ENCODE data around the gene ARHGAP15.

ARHGAP15 gene

DNA sequence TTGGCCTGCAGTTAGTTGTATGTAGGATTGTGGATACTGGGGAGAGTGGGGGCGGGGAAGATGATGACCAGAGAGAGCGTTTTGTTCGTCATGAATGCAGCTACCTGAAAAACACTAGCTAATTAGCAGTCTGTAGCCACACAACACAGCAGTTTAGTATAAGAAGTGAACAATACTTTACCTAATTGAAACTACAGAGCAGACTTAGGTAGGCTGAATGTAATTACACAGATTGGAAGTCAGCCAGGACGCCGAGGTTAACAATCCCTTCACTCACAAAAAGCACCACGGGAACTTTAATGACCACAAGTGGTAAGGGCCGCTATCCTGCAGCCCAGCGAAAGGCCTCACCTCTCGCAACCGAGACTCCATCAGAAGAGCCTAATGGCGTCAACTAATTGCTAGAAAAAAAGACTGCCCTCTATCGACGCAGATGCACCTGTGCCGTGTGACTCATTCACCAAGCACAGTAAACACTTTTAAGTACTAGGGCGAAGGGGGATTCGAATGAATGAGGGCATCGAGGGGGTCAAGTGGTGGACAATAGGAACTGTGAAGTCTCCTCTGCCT lies 591.0 kb downstream of the ARHGAP15 start:
- Histone ChIP-seq H3K9ac (ENCODE audit: low read length) (no peak overlapping the region), H2AK5ac (ENCODE audit: low read length) (no peak overlapping the region), H3K9me3 (ENCODE audit: insufficient read depth, low read depth, low read length) (no peaks in the 10 kb centered on the region), H3K4ac (ENCODE audit: low read depth, low read length) (no peak overlapping the region), H2BK5ac (ENCODE audit: low read depth, low read length, poor library complexity) (no peak overlapping the region), H3K14ac (ENCODE audit: low read length) (no peak overlapping the region), H3K4me2 (ENCODE audit: low read length) (no peak overlapping the region), H3K79me1 (ENCODE audit: low read length) (no peaks in the 10 kb centered on the region), H3K27me3 (ENCODE audit: insufficient read depth, low read length) (no peaks in the 10 kb centered on the region), H3K23ac (ENCODE audit: low read length) (no peak overlapping the region), H3K4me1 (ENCODE audit: control insufficient read depth in 1 of 2, insufficient read depth in 2 of 2, low read length in 2 of 2) (no peaks in the 10 kb centered on the region), H3K18ac (ENCODE audit: low read length) (no peak overlapping the region), H4K91ac (ENCODE audit: low read depth, low read length) (no peak overlapping the region), H2BK120ac (ENCODE audit: insufficient read depth, low read length, poor library complexity) (no peak overlapping the region), H3K27ac (ENCODE audit: low read depth, low read length) (no peak overlapping the region), H3K4me3 (ENCODE audit: low read depth, low read length) (no peak overlapping the region), H4K8ac (ENCODE audit: low read depth, low read length) (no peak overlapping the region), H3K79me2 (ENCODE audit: control insufficient read depth, insufficient read depth, low read length, poor library complexity) (no peaks in the 10 kb centered on the region), H2BK12ac (ENCODE audit: low read length) (no peak overlapping the region), H3K36me3 (ENCODE audit: control insufficient read depth in 1 of 2, insufficient read depth in 2 of 2, low read length in 2 of 2) (no peaks in the 10 kb centered on the region), H2AFZ (ENCODE audit: insufficient read depth, low read length, poor library complexity) (no peak overlapping the region), H4K12ac (ENCODE audit: low read depth, low read length) (no peak overlapping the region)
- whole genome bisulfite sequencing (ENCODE audit: extremely low coverage, insufficient coverage, insufficient read length): no CpG with 5 or more reads among the region's 17 CpGs
- no peak for DNase-seq

GRCh38 chr2:143725400-143725799 lies 596.2 kb downstream of the ARHGAP15 start:
- H3K36me3 ChIP-seq (ENCODE audit: control insufficient read depth in 1 of 2, insufficient read depth in 2 of 2, low read length in 2 of 2): no peaks in the 10 kb centered on the region
- H4K91ac ChIP-seq (ENCODE audit: low read depth, low read length): no peak overlapping the region
- no peak overlapping the region for H2BK120ac ChIP-seq (ENCODE audit: insufficient read depth, low read length, poor library complexity)
- no peak overlapping the region for H3K14ac ChIP-seq (ENCODE audit: low read length)
- no peak overlapping the region for H4K8ac ChIP-seq (ENCODE audit: low read depth, low read length)
- H3K27ac ChIP-seq (ENCODE audit: low read depth, low read length): no peak overlapping the region
- no peaks in the 10 kb centered on the region for H3K4me1 ChIP-seq (ENCODE audit: control insufficient read depth in 1 of 2, insufficient read depth in 2 of 2, low read length in 2 of 2)
- no peak overlapping the region for H3K23ac ChIP-seq (ENCODE audit: low read length)
- H3K79me2 ChIP-seq (ENCODE audit: control insufficient read depth, insufficient read depth, low read length, poor library complexity): no peaks in the 10 kb centered on the region
- no peaks in the 10 kb centered on the region for H3K27me3 ChIP-seq (ENCODE audit: insufficient read depth, low read length)
- H3K4ac ChIP-seq (ENCODE audit: low read depth, low read length): no peak overlapping the region
- no peak overlapping the region for H2AK5ac ChIP-seq (ENCODE audit: low read length)
- no peak for DNase-seq
- no peaks in the 10 kb centered on the region for H3K79me1 ChIP-seq (ENCODE audit: low read length)
- H3K4me2 ChIP-seq (ENCODE audit: low read length): no peak overlapping the region
- H2AFZ ChIP-seq (ENCODE audit: insufficient read depth, low read length, poor library complexity): no peak overlapping the region
- no peak overlapping the region for H3K9ac ChIP-seq (ENCODE audit: low read length)
- no CpG with 5 or more reads among the region's 2 CpGs for WGBS (ENCODE audit: extremely low coverage, insufficient coverage, insufficient read length)
- no peaks in the 10 kb centered on the region for H3K9me3 ChIP-seq (ENCODE audit: insufficient read depth, low read depth, low read length)
- no peak overlapping the region for H3K18ac ChIP-seq (ENCODE audit: low read length)
- no peak overlapping the region for H4K12ac ChIP-seq (ENCODE audit: low read depth, low read length)
- H3K4me3 ChIP-seq (ENCODE audit: low read depth, low read length): no peak overlapping the region
- no peak overlapping the region for H2BK12ac ChIP-seq (ENCODE audit: low read length)
- H2BK5ac ChIP-seq (ENCODE audit: low read depth, low read length, poor library complexity): no peak overlapping the region

DNA sequence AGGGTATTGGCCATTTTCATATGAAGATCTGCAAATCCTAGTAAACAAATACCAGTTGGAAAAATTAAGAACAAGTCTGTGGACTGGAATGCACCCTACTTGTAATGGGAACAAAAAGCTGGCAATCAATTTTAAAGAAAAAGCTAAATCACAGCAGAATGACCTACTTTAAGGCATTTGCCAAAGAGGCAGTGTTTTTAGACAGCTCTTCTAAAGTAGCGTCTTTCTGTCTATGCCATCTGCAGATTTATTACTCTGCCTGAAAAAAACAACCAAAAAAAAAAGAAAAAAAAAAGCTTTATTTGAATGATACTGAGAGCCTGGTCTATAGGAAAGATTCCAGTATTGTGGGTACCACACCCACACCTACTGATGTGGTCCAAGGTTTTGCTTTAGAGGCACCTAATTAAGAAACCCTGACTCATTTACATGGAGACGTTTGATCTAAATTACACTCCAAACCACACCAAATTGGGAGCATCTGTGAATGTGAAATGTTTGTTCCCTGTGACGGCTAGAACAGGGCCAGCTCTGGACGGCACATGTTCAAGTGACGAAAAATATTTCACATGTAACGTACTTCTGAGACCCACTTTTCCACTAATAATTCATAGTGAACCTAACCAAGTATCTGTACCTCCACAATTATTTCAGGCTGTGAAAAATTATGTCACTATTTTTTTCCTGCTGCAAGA lies 597.1 kb downstream of the ARHGAP15 start:
- Histone ChIP-seq H4K8ac (ENCODE audit: low read depth, low read length) (no peak overlapping the region), H2BK5ac (ENCODE audit: low read depth, low read length, poor library complexity) (no peak overlapping the region), H3K9ac (ENCODE audit: low read length) (no peak overlapping the region), H3K4me1 (ENCODE audit: control insufficient read depth in 1 of 2, insufficient read depth in 2 of 2, low read length in 2 of 2) (no peaks in the 10 kb centered on the region), H3K18ac (ENCODE audit: low read length) (no peak overlapping the region), H3K23ac (ENCODE audit: low read length) (no peak overlapping the region), H4K12ac (ENCODE audit: low read depth, low read length) (no peak overlapping the region), H3K4me2 (ENCODE audit: low read length) (no peak overlapping the region), H3K9me3 (ENCODE audit: insufficient read depth, low read depth, low read length) (no peaks in the 10 kb centered on the region), H3K4me3 (ENCODE audit: low read depth, low read length) (no peak overlapping the region), H2BK120ac (ENCODE audit: insufficient read depth, low read length, poor library complexity) (no peak overlapping the region), H2BK12ac (ENCODE audit: low read length) (no peak overlapping the region), H2AFZ (ENCODE audit: insufficient read depth, low read length, poor library complexity) (no peak overlapping the region), H3K36me3 (ENCODE audit: control insufficient read depth in 1 of 2, insufficient read depth in 2 of 2, low read length in 2 of 2) (no peaks in the 10 kb centered on the region), H3K79me2 (ENCODE audit: control insufficient read depth, insufficient read depth, low read length, poor library complexity) (no peaks in the 10 kb centered on the region), H3K79me1 (ENCODE audit: low read length) (no peaks in the 10 kb centered on the region), H3K27me3 (ENCODE audit: insufficient read depth, low read length) (no peaks in the 10 kb centered on the region), H3K14ac (ENCODE audit: low read length) (no peak overlapping the region), H3K4ac (ENCODE audit: low read depth, low read length) (no peak overlapping the region), H3K27ac (ENCODE audit: low read depth, low read length) (no peak overlapping the region), H4K91ac (ENCODE audit: low read depth, low read length) (no peak overlapping the region), H2AK5ac (ENCODE audit: low read length) (no peak overlapping the region)
- DNase-seq: no peak
- WGBS (ENCODE audit: extremely low coverage, insufficient coverage, insufficient read length): no CpG with 5 or more reads among the region's 6 CpGs

DNA sequence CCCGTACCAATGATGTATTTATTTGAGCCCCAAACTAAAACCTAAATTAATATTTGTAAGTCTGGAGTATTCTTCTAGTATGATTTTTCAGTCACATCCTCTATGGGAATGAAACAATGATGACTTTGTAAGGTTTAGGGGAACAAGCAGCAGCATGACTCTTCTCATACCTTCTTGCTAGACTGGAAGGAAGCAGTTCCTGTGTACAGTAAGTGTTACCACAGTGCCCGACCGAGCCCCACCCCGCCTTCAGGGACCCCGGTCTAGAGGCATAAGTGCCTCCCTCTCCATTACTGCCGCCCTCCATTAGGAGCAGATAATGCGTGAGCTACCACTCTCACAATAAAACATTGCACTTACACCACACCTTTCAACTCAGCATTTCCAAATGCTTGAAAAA lies 599.3 kb downstream of the ARHGAP15 start:
- H2AFZ ChIP-seq (ENCODE audit: insufficient read depth, low read length, poor library complexity): no peak overlapping the region
- WGBS (ENCODE audit: extremely low coverage, insufficient coverage, insufficient read length): no CpG with 5 or more reads among the region's 7 CpGs
- no peaks in the 10 kb centered on the region for H3K27me3 ChIP-seq (ENCODE audit: insufficient read depth, low read length)
- H3K18ac ChIP-seq (ENCODE audit: low read length): no peak overlapping the region
- H3K23ac ChIP-seq (ENCODE audit: low read length): no peak overlapping the region
- H3K9ac ChIP-seq (ENCODE audit: low read length): no peak overlapping the region
- H3K4me3 ChIP-seq (ENCODE audit: low read depth, low read length): no peak overlapping the region
- no peaks in the 10 kb centered on the region for H3K36me3 ChIP-seq (ENCODE audit: control insufficient read depth in 1 of 2, insufficient read depth in 2 of 2, low read length in 2 of 2)
- no peak overlapping the region for H4K91ac ChIP-seq (ENCODE audit: low read depth, low read length)
- no peak overlapping the region for H4K8ac ChIP-seq (ENCODE audit: low read depth, low read length)
- H3K79me1 ChIP-seq (ENCODE audit: low read length): no peaks in the 10 kb centered on the region
- no peak overlapping the region for H3K4ac ChIP-seq (ENCODE audit: low read depth, low read length)
- H2AK5ac ChIP-seq (ENCODE audit: low read length): no peak overlapping the region
- no peaks in the 10 kb centered on the region for H3K4me1 ChIP-seq (ENCODE audit: control insufficient read depth in 1 of 2, insufficient read depth in 2 of 2, low read length in 2 of 2)
- no peak overlapping the region for H2BK5ac ChIP-seq (ENCODE audit: low read depth, low read length, poor library complexity)
- no peak overlapping the region for H4K12ac ChIP-seq (ENCODE audit: low read depth, low read length)
- H3K9me3 ChIP-seq (ENCODE audit: insufficient read depth, low read depth, low read length): no peaks in the 10 kb centered on the region
- no peak for DNase-seq
- no peak overlapping the region for H2BK120ac ChIP-seq (ENCODE audit: insufficient read depth, low read length, poor library complexity)
- H3K4me2 ChIP-seq (ENCODE audit: low read length): no peak overlapping the region
- no peaks in the 10 kb centered on the region for H3K79me2 ChIP-seq (ENCODE audit: control insufficient read depth, insufficient read depth, low read length, poor library complexity)
- no peak overlapping the region for H3K14ac ChIP-seq (ENCODE audit: low read length)
- H2BK12ac ChIP-seq (ENCODE audit: low read length): no peak overlapping the region
- H3K27ac ChIP-seq (ENCODE audit: low read depth, low read length): no peak overlapping the region

All from trophoblast cell (in vitro differentiated cells and primary cell).